HG02610 (cell line): Measurements from ENCODE around the gene CASQ1.

Experiments
- ATAC-seq: cut with Tn5 transposase; IDR thresholded peaks from one replicate; pipeline ENCODE4 v1.9.1; 2021; ENCODE audit warnings: mild to moderate bottlenecking, moderate library complexity; ENCODE audit not compliant: unreplicated experiment

The CASQ1 gene

DNA sequence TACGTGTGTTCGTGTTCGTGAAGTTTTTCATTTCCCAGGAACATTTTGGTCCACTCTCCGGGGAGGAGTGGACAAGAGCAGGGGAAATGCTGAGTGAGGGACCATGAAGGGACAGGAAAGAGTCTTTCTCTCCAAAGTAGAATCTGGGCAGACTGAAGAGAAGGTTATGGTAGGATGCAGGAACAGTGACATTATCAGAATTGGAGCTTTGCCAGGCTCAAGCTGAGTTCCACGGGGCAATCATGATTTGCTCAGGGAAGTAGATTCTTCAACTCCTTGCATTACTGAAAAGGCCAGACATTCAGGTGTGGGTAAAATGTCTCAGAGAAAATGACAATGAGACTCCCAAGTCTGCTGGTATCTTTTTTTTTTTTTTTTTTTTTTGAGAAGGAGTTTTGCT is 22.4 kb upstream of the CASQ1 start:
- no peak for ATAC-seq

DNA sequence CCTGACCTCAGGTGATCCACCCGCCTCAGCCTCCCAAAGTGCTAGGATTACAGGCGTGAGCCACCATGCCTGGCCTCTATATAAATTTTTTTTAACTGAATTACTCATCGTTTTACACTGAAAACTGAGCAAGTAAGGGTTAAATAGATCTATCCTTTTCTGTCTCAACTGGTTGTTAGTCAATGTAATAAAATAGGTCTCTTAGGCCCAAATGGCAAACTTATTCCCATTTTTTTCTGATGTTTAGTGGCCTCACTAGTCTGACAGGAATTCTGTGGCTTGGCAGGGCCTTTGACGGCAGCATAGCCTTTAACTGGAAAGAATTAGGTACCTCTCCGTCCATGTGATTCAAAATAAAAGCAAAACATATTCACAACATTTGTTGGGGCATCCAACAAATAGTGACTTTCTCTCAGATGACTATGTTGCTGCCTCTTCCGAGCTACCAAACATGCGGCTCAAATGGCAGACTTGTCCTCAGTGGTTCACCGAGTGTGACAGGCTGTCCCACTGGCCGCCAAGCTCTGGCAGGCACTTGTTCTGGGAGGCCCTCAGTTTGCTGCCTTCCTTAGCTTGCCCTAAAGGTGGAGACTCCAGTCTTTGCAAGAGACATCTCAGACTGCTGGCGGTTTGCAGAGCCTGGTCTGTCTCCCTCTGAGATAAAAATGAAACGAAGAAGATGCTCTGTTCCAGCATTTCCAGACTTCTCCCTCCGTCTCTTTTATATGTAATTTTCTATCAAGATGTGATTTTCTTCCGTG is 21.6 kb upstream of the CASQ1 start:
- no peak for ATAC-seq

DNA sequence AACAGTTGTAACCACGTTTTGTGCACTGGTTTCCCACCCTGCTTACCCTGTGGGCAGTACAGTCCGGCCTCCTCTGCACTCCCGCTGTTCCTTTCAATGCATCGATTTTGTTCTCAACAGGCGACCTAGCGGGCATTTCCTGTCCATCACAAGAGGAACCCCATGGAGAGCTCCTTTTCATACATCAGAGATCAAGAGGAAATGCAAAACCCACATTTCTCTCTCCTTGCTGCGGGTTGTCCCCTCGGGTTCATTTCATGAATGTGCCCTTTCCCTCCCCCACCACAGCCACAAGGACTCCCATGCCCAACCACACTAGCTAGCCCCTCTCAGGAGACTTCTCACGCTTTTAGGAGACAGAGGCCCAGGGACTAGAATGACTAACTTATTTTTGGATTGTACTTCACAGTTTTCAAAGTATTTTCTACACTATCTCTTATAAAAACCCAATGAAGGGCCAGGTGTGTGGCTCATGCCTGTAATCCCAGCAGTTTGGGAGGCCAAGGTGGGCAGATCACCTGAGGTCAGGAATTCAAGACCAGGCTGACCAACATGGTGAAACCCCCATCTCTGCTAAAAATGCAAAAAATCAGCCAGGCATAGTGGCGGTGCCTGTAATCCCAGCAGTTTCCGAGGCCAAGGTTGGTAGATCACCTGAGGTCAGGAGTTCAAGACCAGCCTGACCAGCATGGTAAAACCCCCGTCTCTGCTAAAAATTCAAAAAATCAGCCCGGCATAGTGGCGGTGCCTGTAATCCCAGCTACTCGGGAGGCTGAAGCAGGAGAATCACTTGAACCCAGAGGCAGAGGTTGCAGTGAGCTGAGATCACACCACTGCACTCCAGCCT is 20.6 kb upstream of the CASQ1 start:
- ATAC-seq: peak; percentile 80

DNA sequence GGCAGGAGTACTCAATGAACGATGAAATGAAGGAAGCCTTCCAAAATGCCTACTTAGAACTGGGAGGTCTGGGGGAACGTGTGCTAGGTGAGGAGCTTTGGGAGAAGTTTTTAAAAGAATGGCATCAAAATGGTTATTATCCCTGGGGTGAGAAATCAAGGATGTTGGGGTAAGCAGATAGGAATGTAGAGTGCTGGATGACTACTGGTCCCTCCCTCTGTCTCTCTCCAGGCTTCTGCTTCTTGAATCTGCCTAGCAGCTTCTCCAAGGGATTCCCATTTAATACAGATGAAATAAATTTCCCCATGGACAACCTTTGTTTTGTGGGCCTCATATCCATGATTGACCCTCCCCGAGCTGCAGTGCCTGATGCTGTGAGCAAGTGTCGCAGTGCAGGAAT is 19.0 kb upstream of the CASQ1 start:
- no peak for ATAC-seq

DNA sequence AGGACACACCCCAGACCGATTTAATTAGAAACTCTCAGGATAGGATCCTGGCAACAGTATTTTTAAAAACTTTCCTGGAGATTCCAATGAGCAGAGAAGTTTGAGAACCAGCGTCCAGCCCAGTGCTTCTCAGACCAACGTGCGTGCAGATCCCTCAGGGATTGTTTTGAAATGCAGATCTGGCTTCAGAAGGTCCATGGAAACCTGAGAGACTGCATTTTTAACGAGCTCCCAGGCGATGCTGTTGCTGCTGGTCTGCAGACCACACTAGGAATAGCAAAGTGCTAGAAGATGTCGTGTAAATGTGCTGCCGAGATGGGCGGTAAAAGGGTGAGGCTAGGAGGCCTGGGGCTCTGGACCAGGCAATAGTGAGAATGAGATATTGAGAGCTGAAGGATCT is 18.4 kb upstream of the CASQ1 start:
- ATAC-seq: no peak

DNA sequence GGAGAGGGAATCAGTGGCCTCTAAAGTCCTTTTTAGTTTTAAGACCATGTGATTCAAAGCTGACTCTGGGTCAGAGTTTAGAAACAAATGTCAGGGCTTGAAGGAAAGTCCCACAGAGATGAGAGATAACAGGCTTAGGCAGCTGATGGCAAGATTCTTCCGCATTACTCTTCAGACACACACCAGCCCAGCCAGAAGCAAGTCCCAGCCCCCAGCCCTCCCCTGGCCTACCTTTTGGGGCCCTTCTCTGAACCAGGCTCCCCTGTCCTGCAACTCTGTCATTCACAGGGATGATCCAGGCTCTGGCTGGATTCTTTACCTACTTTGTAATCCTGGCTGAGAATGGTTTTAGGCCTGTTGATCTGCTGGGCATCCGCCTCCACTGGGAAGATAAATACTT is 13.1 kb upstream of the CASQ1 start:
- no peak for ATAC-seq

DNA sequence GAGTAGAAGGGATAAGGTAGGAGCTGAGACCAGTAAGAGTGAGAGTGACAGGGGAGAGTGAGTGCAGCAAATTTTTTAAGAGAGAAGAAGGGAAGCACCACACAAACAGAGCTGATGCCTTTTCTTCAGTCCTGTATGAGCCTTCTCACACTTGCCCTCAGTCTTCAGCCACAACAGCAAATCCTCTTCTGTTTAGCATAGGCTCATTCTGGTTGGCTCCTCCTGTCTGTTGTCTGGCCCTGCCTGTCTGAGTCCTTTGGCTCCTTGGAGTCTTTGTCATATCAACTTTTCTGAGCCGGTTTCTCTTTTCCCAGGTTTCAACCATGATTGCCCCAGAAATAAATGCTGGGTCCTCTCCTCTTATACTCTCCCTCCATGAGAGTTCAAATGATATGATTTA is 12.7 kb upstream of the CASQ1 start:
- ATAC-seq: no peak

DNA sequence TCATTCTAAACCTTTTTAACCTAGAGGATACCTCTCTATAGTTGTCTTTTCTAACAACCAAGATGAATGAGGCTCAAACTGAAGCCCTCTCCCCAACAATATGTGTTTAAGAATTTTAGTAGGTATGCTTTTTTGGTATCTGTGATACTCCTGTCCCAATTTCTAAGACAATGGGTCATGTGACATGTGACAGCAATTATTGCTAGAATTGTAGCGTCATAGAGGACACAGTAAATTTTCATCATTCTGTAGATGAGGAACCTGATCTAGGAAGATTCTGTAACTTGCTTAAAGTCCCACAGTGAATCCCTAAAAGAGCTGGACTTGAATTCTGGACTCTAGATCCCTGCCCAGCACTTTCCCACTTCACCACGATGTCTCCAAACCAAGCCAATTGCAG is 11.6 kb upstream of the CASQ1 start:
- no peak for ATAC-seq

DNA sequence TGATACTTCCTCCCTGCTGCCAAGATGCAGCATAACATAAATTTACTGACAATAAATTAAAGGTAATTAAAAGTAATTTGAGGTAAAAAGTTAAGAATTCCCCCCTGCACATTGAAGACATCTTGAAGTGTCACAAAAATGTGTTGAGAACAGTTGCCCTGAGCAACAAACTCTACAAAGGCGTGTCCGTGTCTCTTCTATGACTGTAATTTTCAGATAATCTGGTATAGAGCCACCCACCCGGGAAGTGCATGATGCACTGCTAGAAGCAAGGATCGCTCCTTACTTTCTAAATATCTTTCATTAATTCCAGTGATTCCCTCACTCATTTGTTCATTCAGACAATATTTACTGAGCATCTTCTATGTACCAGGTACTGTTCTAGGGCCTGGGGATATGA is 11.0 kb upstream of the CASQ1 start:
- no peak for ATAC-seq

DNA sequence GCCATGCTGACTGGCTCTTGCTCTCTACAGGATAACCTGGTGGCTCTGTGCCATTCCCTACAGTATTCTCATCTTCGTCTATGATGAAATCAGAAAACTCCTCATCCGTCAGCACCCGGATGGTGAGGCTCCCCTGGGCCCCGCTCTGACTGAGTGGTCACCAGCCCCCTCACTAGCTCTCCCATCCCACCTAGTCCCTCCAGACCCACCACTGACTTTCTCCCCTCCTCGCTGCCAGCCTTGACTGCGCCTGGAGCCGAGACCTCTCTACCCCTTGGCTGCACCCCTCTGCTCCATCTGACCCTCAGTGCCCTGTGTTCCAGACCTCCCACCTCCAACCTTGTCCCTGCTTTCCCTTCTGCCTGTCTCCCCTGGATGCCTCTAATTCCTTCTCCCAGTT is 4.1 kb upstream of the CASQ1 start:
- no peak for ATAC-seq

DNA sequence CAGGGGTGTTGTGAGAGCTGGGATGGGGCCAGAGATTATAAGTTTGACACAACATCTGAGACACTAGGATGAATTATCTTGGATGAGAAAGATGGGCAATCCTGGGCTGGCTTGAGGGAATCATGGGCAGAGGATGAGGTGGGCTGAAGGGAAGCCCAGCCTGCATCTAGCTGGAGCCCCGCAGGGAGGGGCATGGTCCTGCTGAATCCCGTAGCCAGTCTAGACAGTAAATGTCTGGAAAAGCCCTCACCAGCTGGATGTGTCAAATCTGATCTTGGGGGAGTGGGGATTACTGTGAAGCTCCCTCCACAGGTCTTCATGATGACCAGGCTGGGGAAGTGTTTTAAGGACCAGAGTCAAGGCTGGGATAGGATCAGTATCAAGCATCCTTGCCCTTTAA is 3.6 kb upstream of the CASQ1 start:
- ATAC-seq: no peak

DNA sequence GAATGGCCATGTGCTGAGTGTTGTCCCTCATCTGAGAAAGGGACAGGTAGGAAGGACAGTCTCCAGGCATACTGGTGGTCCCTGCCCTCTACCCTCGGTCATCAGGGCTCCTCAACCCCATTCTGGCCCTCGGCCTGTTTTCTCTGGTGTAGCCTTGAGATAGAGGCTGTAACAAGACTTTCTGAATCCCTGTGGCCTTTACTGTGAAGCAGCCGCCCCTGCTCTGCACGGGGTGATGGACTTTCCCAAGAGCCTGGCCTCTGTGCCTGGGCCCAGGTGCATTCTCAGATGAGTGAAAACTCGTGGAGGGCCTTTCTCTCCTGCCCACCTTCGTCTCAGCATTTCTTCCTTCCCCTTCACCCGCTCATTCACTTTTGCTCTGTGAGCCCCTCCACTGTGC is 3.0 kb upstream of the CASQ1 start:
- no peak for ATAC-seq

DNA sequence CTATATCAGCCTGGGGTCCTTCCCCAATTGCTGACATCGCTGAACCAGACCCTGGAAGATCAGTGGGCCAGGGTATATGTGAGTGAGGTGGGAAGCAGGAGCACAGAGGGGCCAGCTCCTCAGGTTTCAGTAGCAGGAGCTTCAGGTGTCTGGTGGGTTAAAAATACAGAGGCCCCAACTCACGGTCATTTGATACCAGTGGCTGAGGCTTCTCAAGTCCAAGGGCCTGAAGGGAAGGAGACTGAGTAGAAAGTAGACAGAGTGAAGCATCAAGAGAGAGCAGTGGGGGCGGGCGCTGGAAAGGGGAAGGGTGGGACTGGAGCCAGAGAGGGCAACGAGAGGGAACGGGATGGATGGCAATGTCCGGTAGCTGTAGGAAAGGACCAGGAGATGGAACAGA is 2.0 kb upstream of the CASQ1 start:
- ATAC-seq: no peak

DNA sequence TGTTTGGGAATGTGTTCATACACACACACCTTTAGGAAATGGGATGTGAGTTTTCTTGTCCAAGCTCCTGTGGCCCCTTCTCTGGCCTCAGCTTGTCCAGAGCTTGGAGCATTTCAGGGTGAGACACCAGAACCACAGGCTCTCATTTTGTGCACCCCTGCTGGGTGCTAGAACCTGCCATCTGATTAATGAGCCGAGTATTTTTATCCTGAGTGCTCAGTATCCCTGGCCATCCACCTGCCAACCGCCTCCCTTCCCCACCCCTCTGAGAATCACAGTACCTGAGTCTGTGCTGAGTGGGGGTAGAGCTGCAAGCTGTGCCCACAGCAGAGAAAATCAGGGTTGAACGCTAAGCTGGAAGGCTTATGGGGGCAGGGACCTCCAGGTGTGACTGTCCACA is 1.4 kb downstream of the CASQ1 start:
- ATAC-seq: no peak

DNA sequence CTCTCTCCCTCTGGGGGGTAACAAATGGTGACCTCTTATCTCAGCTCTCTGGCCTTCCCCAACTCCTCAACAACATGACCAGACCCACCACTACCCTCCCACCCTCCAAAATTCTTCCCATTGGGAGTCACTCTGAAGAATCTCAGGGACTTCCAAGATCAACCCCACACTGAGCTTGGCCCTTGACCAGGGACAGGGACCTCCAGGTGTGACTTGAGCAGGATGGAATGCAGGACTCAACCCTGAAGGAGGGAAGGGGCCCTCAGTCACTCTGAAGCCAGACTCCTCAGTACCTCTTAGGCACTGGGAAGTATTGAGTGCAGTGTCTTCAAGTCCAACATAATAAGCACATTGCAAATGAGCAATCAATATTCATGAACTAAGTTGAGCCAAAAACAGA is 1.9 kb downstream of the CASQ1 start:
- no peak for ATAC-seq

DNA sequence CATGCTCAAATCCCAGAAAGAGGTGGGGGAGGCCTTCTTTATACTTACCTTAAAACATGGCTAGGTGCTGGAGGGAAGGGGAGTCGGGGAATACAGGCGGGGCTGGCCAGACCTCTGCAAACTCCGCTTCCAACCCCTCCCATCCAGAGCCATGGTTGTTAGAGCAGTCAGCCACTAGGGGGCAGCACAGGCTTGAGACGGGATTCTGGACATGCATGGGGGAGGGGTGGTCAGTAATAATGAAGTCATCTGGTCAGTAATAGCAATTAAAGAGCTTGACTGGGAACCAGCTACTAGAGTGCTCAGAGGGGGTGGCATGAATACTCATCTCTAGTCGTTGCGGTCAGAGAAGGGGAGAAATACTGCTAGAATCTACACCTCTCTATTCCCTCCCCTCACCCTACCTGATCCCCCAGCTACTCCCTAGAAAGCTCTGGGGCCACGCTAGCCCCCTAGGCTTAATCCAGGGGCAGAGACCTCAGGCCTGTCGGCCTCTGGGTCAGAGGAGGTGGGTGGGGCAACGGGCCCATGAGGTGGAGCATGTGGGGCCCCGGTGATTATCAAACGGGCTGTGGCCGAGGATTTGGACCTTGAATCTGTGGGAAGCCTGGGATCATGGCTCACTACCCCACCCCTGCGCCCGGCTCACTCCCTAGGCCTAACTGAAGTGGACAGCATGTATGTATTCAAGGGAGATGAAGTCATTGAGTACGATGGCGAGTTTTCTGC is 2.9 kb downstream of the CASQ1 start:
- peak; percentile 53 for ATAC-seq

DNA sequence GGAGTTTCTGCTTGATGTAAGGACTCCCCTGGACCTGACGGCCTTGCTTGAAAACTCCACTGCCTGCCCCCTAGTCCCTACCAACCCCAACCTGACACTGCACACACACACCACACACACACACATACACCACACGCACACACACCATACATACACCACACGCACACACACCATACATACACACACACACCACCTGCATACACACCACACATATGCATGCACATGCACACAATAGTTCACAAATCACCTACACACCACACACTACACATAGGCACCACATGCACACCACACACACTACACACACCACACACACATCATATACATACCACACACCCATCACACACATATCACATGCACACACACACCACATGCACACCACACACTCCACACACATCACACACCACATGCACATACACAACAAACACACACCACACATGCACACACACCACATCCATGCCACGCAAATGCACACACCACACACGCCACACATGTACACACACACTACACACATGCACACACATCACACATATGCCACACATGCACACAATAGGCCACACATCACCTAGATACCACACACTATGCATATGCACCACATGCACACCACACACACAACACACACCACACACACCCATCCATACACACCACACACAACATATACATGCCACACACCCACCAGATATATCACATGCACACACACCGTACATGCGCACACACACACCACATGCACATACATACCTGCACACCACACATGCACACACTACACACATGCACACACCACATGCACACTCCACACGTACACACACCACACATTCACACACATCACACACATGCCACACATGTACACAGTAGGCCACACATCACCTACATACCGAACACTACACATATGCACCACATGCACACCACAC is 3.7 kb downstream of the CASQ1 start:
- no peak for ATAC-seq

DNA sequence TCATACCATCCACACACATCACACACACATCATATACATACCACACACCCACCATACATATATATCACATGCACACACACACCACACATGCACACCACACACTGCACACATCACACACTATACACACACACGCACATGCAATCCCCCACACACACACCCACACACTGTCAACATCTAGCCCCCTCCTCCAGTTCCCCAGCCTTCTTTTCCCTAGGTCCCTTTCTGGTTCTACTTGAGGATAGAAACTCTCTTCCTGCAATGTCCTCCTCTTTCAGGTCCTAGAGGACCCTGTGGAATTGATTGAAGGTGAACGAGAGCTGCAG is 4.3 kb downstream of the CASQ1 start:
- ATAC-seq: no peak

DNA sequence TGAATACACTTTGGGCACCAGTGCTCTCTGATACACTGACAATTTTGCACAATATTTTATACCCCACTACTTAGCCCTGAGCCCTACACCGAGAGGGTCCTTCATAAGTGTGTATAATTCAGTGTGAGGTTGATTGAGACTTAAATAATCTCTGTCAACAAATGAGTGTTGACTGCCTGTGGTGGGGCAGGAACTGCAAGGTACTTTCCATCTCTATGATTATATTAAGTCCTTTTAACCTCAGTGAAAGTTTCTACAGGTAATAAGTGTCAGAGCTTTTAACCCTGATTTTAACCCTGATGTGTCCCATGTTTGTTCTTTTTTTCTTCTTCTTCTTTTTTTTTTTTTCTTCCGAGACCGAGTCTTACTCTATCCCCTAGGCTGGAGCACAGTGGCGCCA is 5.8 kb downstream of the CASQ1 start:
- no peak for ATAC-seq

DNA sequence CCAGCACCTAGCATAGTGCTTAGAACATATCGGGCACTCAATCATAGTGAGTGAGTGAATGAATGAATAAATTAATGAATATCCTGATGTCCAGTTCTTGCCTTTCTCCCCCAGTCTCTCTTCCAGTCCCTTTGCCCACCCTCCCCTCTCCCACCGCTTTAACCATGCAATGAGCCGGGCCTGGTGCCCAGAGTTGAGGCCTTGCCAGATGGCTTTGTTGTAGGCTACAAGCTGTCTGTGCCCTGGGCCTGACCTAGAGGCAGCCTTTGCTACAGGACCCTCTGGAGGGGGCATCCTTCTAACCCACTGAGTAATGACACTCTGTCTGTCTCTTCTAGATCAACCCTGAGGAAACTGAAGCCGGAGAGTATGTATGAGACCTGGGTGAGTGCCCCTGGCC is 6.9 kb downstream of the CASQ1 start:
- no peak for ATAC-seq

DNA sequence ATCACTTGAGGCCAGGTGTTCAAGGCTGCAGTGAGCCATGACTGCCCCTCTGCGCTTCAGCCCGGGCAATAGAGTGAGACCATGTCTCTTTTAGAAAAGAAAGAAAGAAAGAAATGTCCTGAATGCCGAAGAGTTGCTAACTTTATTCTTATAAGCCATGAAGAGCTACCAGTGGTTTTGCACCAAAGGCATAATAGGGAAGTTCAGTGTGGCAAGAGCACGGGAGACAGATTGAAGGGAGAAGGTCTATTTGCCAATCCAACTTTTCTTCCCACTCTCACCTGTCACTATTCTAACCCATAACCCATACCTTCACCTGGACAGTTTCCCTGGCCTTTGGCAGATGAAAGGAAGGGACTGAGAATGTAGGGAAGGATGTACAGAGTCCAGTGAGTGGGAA is 10.4 kb downstream of the CASQ1 start:
- ATAC-seq: no peak
